ENCODE data around the gene KRT14.

DNA sequence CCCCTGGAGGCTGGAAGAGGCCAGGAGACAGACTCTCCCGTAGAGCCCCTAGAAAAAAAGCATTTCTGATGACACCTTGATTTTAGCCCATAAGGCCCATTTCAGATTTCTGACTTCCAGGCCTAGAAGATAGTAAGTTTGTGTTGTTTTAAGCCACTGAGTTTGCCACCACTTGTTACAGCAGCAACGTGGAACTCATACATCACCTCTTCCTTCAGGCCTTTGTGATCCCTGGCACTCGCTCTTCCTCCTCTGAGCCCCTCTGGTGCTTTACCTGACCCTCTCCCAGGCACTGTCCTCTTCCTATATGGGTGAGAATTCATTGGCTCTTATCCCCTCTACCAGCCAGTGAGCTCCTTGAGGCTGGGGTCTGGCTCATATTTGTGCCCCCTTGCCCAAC lies 39.9 kb downstream of the KRT14 start:
- TF ChIP-seq, protein P1, sequence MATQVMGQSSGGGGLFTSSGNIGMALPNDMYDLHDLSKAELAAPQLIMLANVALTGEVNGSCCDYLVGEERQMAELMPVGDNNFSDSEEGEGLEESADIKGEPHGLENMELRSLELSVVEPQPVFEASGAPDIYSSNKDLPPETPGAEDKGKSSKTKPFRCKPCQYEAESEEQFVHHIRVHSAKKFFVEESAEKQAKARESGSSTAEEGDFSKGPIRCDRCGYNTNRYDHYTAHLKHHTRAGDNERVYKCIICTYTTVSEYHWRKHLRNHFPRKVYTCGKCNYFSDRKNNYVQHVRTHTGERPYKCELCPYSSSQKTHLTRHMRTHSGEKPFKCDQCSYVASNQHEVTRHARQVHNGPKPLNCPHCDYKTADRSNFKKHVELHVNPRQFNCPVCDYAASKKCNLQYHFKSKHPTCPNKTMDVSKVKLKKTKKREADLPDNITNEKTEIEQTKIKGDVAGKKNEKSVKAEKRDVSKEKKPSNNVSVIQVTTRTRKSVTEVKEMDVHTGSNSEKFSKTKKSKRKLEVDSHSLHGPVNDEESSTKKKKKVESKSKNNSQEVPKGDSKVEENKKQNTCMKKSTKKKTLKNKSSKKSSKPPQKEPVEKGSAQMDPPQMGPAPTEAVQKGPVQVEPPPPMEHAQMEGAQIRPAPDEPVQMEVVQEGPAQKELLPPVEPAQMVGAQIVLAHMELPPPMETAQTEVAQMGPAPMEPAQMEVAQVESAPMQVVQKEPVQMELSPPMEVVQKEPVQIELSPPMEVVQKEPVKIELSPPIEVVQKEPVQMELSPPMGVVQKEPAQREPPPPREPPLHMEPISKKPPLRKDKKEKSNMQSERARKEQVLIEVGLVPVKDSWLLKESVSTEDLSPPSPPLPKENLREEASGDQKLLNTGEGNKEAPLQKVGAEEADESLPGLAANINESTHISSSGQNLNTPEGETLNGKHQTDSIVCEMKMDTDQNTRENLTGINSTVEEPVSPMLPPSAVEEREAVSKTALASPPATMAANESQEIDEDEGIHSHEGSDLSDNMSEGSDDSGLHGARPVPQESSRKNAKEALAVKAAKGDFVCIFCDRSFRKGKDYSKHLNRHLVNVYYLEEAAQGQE (IDR thresholded peaks at IDR 0.05; ENCODE audit: unreplicated experiment): no peak
- TF ChIP-seq POLR2AphosphoS5 (IDR thresholded peaks at IDR 0.05; ENCODE audit: low read depth) (no peak), CTCF (conservative IDR thresholded peaks at IDR 0.05; ENCODE audit: low read depth in 2 of 2) (no peak), JUNB (IDR thresholded peaks at IDR 0.05; ENCODE audit: unreplicated experiment) (no peak), EZH2 (IDR thresholded peaks at IDR 0.05; ENCODE audit: low read depth, unreplicated experiment) (no peak), CREB1 (CRISPR knock-in tag; IDR thresholded peaks at IDR 0.05; ENCODE audit: low read depth) (no peak), STAT1 (IDR thresholded peaks at IDR 0.05; ENCODE audit: unreplicated experiment) (no peak), ZNF462 (CRISPR knock-in tag; IDR thresholded peaks at IDR 0.05) (no peak), EZH2phosphoT487 (IDR thresholded peaks at IDR 0.05; ENCODE audit: unreplicated experiment) (no peak), ZNF114 (CRISPR knock-in tag; IDR thresholded peaks at IDR 0.05) (no peak)
